ENCODE measurements around the gene CHAMP1.
"Not testable (repeated sequence)": the region's sequence is repeated elsewhere in the genome, so short reads cannot be mapped to it uniquely, and the experiment has no call there.

CHAMP1 gene

GRCh38 chr13:114338959-114339358 is 24.7 kb downstream of the CHAMP1 start:
- no peak for DNase-seq

GRCh38 chr13:114339857-114340534 is 25.7 kb downstream of the CHAMP1 start:
- peak; percentile 56 for DNase-seq

- DNase-seq = no peak
Observed at GRCh38 chr13:114341003-114341777, 26.9 kb downstream of the CHAMP1 start.

GRCh38 chr13:114347256-114347655 is 33.0 kb downstream of the CHAMP1 start:
- DNase-seq = not testable (repeated sequence)

- DNase-seq = peak; percentile 71
Observed at GRCh38 chr13:114352763-114353162, 38.5 kb downstream of the CHAMP1 start.

- DNase-seq = not testable (repeated sequence)
Observed at GRCh38 chr13:114353382-114353781, 39.1 kb downstream of the CHAMP1 start.

All from activated CD4-positive, alpha-beta T cell treated with anti-CD3 and anti-CD28 coated beads for 48 hours (primary cell).